ENCODE measurements around the gene CDKN2D.
A peak's percentile ranks its signal among the peaks of the same experiment; 100 is the strongest.

CDKN2D gene

GRCh38 chr19:10567656-10568055 is 1.1 kb downstream of the CDKN2D start:
- Histone ChIP-seq H3K9me3 (ENCODE audit: control extremely low read depth in 1 of 5, control insufficient read depth in 4 of 5, insufficient read depth in 2 of 5, low read depth in 1 of 5, low read length in 4 of 5) (no peaks in the 10 kb centered on the region), H3K4me1 (ENCODE audit: control extremely low read depth in 1 of 4, control insufficient read depth in 4 of 4, insufficient read depth in 4 of 4, low read length in 3 of 4) (peaks cover 16 to 52% (median 51%) of the 10 kb centered on the region in 4 experiments), H3K27me3 (replicated peaks in 2 of 5; ENCODE audit: control insufficient read depth in 4 of 5, insufficient read depth in 5 of 5, low read length in 4 of 5) (no peaks in the 10 kb centered on the region), H3K4me3 (ENCODE audit: control insufficient read depth in 1 of 7, extremely low read depth in 1 of 7, insufficient read depth in 4 of 7, low read depth in 2 of 7, low read length in 6 of 7) (peak overlapping the region in 6 of 7 experiments; percentile 76 to 93 (median 88)), H3K36me3 (ENCODE audit: control insufficient read depth in 4 of 4, insufficient read depth in 4 of 4, low read length in 3 of 4) (peaks cover 0 to 9% (median 4%) of the 10 kb centered on the region in 4 experiments), H3K27ac (ENCODE audit: insufficient read depth in 1 of 2, low read depth in 1 of 2, low read length in 2 of 2, poor library complexity in 1 of 2, severe bottlenecking in 2 of 2) (peak overlapping the region in 1 of 2 experiments; percentile 34)
- 20% methylated on average over 1 of the region's 5 CpGs for WGBS (ENCODE audit: insufficient coverage)
- CTCF ChIA-PET = interaction anchor here (1.0 to 7.8 kb wide), 6 partner anchors 13 to 105 kb away, joined by 3 to 64 read pairs (median 6); partner anchors contain the start of gene KEAP1
- no peak for DNase-seq
- POLR2A ChIA-PET = interaction anchor here (1.7 to 3.8 kb wide), 2 partner anchors 14 to 24 kb away, joined by 5 to 29 read pairs; partner anchors contain the start of gene ATG4D

GRCh38 chr19:10566658-10567410 is 1.9 kb downstream of the CDKN2D start:
- H3K27ac ChIP-seq (ENCODE audit: insufficient read depth in 1 of 2, low read depth in 1 of 2, low read length in 2 of 2, poor library complexity in 1 of 2, severe bottlenecking in 2 of 2) = peak overlapping the region in 1 of 2 experiments; percentile 47
- H3K36me3 ChIP-seq (ENCODE audit: control insufficient read depth in 4 of 4, insufficient read depth in 4 of 4, low read length in 3 of 4) = peaks cover 0 to 14% (median 8%) of the 10 kb centered on the region in 4 experiments
- CTCF ChIA-PET = interaction anchor here (1.0 to 7.8 kb wide), 7 partner anchors 12 to 129 kb away, joined by 3 to 64 read pairs (median 4); partner anchors contain the start of gene KEAP1
- WGBS (ENCODE audit: insufficient coverage) = 49% methylated on average over 19 of the region's 19 CpGs
- H3K9me3 ChIP-seq (ENCODE audit: control extremely low read depth in 1 of 5, control insufficient read depth in 4 of 5, insufficient read depth in 2 of 5, low read depth in 1 of 5, low read length in 4 of 5) = no peaks in the 10 kb centered on the region
- peak overlapping the region in 6 of 7 experiments; percentile 76 to 93 (median 88) for H3K4me3 ChIP-seq (ENCODE audit: control insufficient read depth in 1 of 7, extremely low read depth in 1 of 7, insufficient read depth in 4 of 7, low read depth in 2 of 7, low read length in 6 of 7)
- H3K27me3 ChIP-seq (replicated peaks in 2 of 5; ENCODE audit: control insufficient read depth in 4 of 5, insufficient read depth in 5 of 5, low read length in 4 of 5) = no peaks in the 10 kb centered on the region
- DNase-seq = peak in 2 of 3 donors; percentile 52 to 59
- H3K4me1 ChIP-seq (ENCODE audit: control extremely low read depth in 1 of 4, control insufficient read depth in 4 of 4, insufficient read depth in 4 of 4, low read length in 3 of 4) = peaks cover 16 to 49% (median 46%) of the 10 kb centered on the region in 4 experiments
- POLR2A ChIA-PET = interaction anchor here (1.5 to 3.8 kb wide), 3 partner anchors 13 to 24 kb away, joined by 5 to 29 read pairs (median 10); partner anchors contain the start of gene ATG4D

GRCh38 chr19:10566408-10566657 is 2.4 kb downstream of the CDKN2D start:
- H3K27ac ChIP-seq (ENCODE audit: insufficient read depth in 1 of 2, low read depth in 1 of 2, low read length in 2 of 2, poor library complexity in 1 of 2, severe bottlenecking in 2 of 2) = peak overlapping the region in 1 of 2 experiments; percentile 47
- peak overlapping the region in 6 of 7 experiments; percentile 76 to 93 (median 88) for H3K4me3 ChIP-seq (ENCODE audit: control insufficient read depth in 1 of 7, extremely low read depth in 1 of 7, insufficient read depth in 4 of 7, low read depth in 2 of 7, low read length in 6 of 7)
- no peaks in the 10 kb centered on the region for H3K27me3 ChIP-seq (replicated peaks in 2 of 5; ENCODE audit: control insufficient read depth in 4 of 5, insufficient read depth in 5 of 5, low read length in 4 of 5)
- no peaks in the 10 kb centered on the region for H3K9me3 ChIP-seq (ENCODE audit: control extremely low read depth in 1 of 5, control insufficient read depth in 4 of 5, insufficient read depth in 2 of 5, low read depth in 1 of 5, low read length in 4 of 5)
- no peak for DNase-seq
- ChIA-PET POLR2A (interaction anchor here (1.5 to 3.8 kb wide), 2 partner anchors 13 to 23 kb away, joined by 10 to 29 read pairs; partner anchors contain the start of gene ATG4D), CTCF (interaction anchor here (0.7 to 7.8 kb wide), 5 partner anchors 12 to 129 kb away, joined by 3 to 64 read pairs (median 4); no protein-coding TSS in a partner anchor)
- peaks cover 16 to 49% (median 46%) of the 10 kb centered on the region in 4 experiments for H3K4me1 ChIP-seq (ENCODE audit: control extremely low read depth in 1 of 4, control insufficient read depth in 4 of 4, insufficient read depth in 4 of 4, low read length in 3 of 4)
- WGBS (ENCODE audit: insufficient coverage) = 4% methylated on average over 2 of the region's 4 CpGs
- peaks cover 0 to 19% (median 9%) of the 10 kb centered on the region in 4 experiments for H3K36me3 ChIP-seq (ENCODE audit: control insufficient read depth in 4 of 4, insufficient read depth in 4 of 4, low read length in 3 of 4)

GRCh38 chr19:10565567-10566407 is 3.0 kb downstream of the CDKN2D start, which contains the start of gene KRI1:
TSS of gene KRI1 (minus strand) at chr19:10566010. CDS start at chr19:10565999, 11 bp downstream.
- Histone ChIP-seq H3K27me3 (replicated peaks in 2 of 5; ENCODE audit: control insufficient read depth in 4 of 5, insufficient read depth in 5 of 5, low read length in 4 of 5) (no peaks in the 10 kb centered on the region), H3K27ac (ENCODE audit: insufficient read depth in 1 of 2, low read depth in 1 of 2, low read length in 2 of 2, poor library complexity in 1 of 2, severe bottlenecking in 2 of 2) (peak within 1 kb of the TSS; percentile 46 to 78), H3K4me1 (ENCODE audit: control extremely low read depth in 1 of 4, control insufficient read depth in 4 of 4, insufficient read depth in 4 of 4, low read length in 3 of 4) (peaks cover 16 to 49% (median 46%) of the 10 kb centered on the region in 4 experiments), H3K4me3 (ENCODE audit: control insufficient read depth in 1 of 7, extremely low read depth in 1 of 7, insufficient read depth in 4 of 7, low read depth in 2 of 7, low read length in 6 of 7) (peak within 1 kb of the TSS; percentile 76 to 93 (median 88)), H3K9me3 (ENCODE audit: control extremely low read depth in 1 of 5, control insufficient read depth in 4 of 5, insufficient read depth in 2 of 5, low read depth in 1 of 5, low read length in 4 of 5) (no peaks in the 10 kb centered on the region), H3K36me3 (ENCODE audit: control insufficient read depth in 4 of 4, insufficient read depth in 4 of 4, low read length in 3 of 4) (peaks cover 0 to 25% (median 14%) of the 10 kb centered on the region in 4 experiments)
- under 1% methylated on average over 65 of the region's 94 CpGs for WGBS (ENCODE audit: insufficient coverage)
- POLR2A ChIA-PET = interaction anchor here (1.5 to 3.8 kb wide), 2 partner anchors 12 to 23 kb away, joined by 10 to 29 read pairs; partner anchors contain the start of gene ATG4D
- peak; percentile 97 to 99 (median 98) for DNase-seq
- CTCF ChIA-PET = interaction anchor here (0.7 to 7.8 kb wide), 5 partner anchors 11 to 130 kb away, joined by 3 to 64 read pairs (median 4); no protein-coding TSS in a partner anchor

GRCh38 chr19:10565028-10565566 is 3.7 kb downstream of the CDKN2D start:
- H3K27me3 ChIP-seq (replicated peaks in 2 of 5; ENCODE audit: control insufficient read depth in 4 of 5, insufficient read depth in 5 of 5, low read length in 4 of 5) = no peaks in the 10 kb centered on the region
- H3K4me3 ChIP-seq (ENCODE audit: control insufficient read depth in 1 of 7, extremely low read depth in 1 of 7, insufficient read depth in 4 of 7, low read depth in 2 of 7, low read length in 6 of 7) = peak overlapping the region; percentile 68 to 93 (median 88)
- ChIA-PET CTCF (interaction anchor here (1.4 to 3.1 kb wide), 2 partner anchors 8 to 10 kb away, joined by 3 to 13 read pairs; no protein-coding TSS in a partner anchor), POLR2A (interaction anchor here (1.5 to 3.8 kb wide), 2 partner anchors 12 to 22 kb away, joined by 10 to 29 read pairs; partner anchors contain the start of gene ATG4D)
- peak; percentile 69 to 82 (median 82) for DNase-seq
- H3K36me3 ChIP-seq (ENCODE audit: control insufficient read depth in 4 of 4, insufficient read depth in 4 of 4, low read length in 3 of 4) = peaks cover 2 to 32% (median 20%) of the 10 kb centered on the region in 4 experiments
- H3K27ac ChIP-seq (ENCODE audit: insufficient read depth in 1 of 2, low read depth in 1 of 2, low read length in 2 of 2, poor library complexity in 1 of 2, severe bottlenecking in 2 of 2) = peak overlapping the region; percentile 46 to 78
- H3K4me1 ChIP-seq (ENCODE audit: control extremely low read depth in 1 of 4, control insufficient read depth in 4 of 4, insufficient read depth in 4 of 4, low read length in 3 of 4) = peaks cover 16 to 48% (median 46%) of the 10 kb centered on the region in 4 experiments
- H3K9me3 ChIP-seq (ENCODE audit: control extremely low read depth in 1 of 5, control insufficient read depth in 4 of 5, insufficient read depth in 2 of 5, low read depth in 1 of 5, low read length in 4 of 5) = no peaks in the 10 kb centered on the region
- WGBS (ENCODE audit: insufficient coverage) = 14% methylated on average over 8 of the region's 10 CpGs

GRCh38 chr19:10562609-10563008 is 6.2 kb downstream of the CDKN2D start:
- ChIA-PET CTCF (interaction anchor here (1.0 to 3.1 kb wide), 6 partner anchors 8 to 80 kb away, joined by 3 to 13 read pairs (median 4); no protein-coding TSS in a partner anchor), POLR2A (interaction anchor here (1.7 kb wide), 1 partner anchor 9 kb away, joined by 3 read pairs; no protein-coding TSS in a partner anchor)
- 100% methylated on average over 1 of the region's 5 CpGs for WGBS (ENCODE audit: insufficient coverage)
- H3K36me3 ChIP-seq (ENCODE audit: control insufficient read depth in 4 of 4, insufficient read depth in 4 of 4, low read length in 3 of 4) = peaks cover 7 to 56% (median 41%) of the 10 kb centered on the region in 4 experiments
- no peak for DNase-seq
- no peak overlapping the region for H3K4me3 ChIP-seq (ENCODE audit: control insufficient read depth in 1 of 7, extremely low read depth in 1 of 7, insufficient read depth in 4 of 7, low read depth in 2 of 7, low read length in 6 of 7)
- H3K9me3 ChIP-seq (ENCODE audit: control extremely low read depth in 1 of 5, control insufficient read depth in 4 of 5, insufficient read depth in 2 of 5, low read depth in 1 of 5, low read length in 4 of 5) = no peaks in the 10 kb centered on the region
- H3K27me3 ChIP-seq (replicated peaks in 2 of 5; ENCODE audit: control insufficient read depth in 4 of 5, insufficient read depth in 5 of 5, low read length in 4 of 5) = no peaks in the 10 kb centered on the region
- H3K27ac ChIP-seq (ENCODE audit: insufficient read depth in 1 of 2, low read depth in 1 of 2, low read length in 2 of 2, poor library complexity in 1 of 2, severe bottlenecking in 2 of 2) = no peak overlapping the region
- peaks cover 11 to 33% (median 27%) of the 10 kb centered on the region in 4 experiments for H3K4me1 ChIP-seq (ENCODE audit: control extremely low read depth in 1 of 4, control insufficient read depth in 4 of 4, insufficient read depth in 4 of 4, low read length in 3 of 4)
